Transverse colon (tissue), 4 donors: ENCODE data around the gene TGFBR3L. TPM values are rescaled to one million over a fixed set of nuclear protein-coding genes. Genes with fewer than 3 reads are reported as not detected.

ENCODE experiments used
- DNase-seq: peaks from one replicate; pipeline ENCODE4 v3.0.0-alpha.2; 2019
- H3K27ac ChIP-seq, 4 donors: fragments of 200-600 bp; sonication (generic); 2 replicates each; pipeline ENCODE4 v1.5.1; 2016 to 2018; ENCODE audit warnings: inconsistent platforms in 4 of 4
- H3K27me3 ChIP-seq: fragments of 200-600 bp; sonication (generic); 2 replicates; pipeline ENCODE4 v1.5.1; 2017; ENCODE audit warnings: inconsistent platforms
- H3K36me3 ChIP-seq, 4 donors: fragments of 200-600 bp; sonication (generic); 2 replicates each; pipeline ENCODE4 v1.5.1; 2017 to 2019; ENCODE audit warnings: inconsistent platforms in 4 of 4
- H3K4me1 ChIP-seq, 4 donors: fragments of 200-600 bp; sonication (generic); 2 replicates each; pipeline ENCODE4 v1.5.1; 2017 to 2020; ENCODE audit warnings: inconsistent platforms in 4 of 4
- H3K4me3 ChIP-seq, 4 donors: fragments of 200-600 bp; sonication (generic); 1 replicate in 1 of 4; 2 replicates in 3 of 4; pipeline versions ENCODE4 v1.5.1 to v1.6.1; 2017 to 2019; ENCODE audit warnings: inconsistent platforms in 4 of 4
- H3K9me3 ChIP-seq, 2 donors: fragments of 200-600 bp; sonication (generic); 2 replicates each; pipeline ENCODE4 v1.5.1; 2017 to 2019; ENCODE audit warnings: inconsistent platforms in 2 of 2
- EP300 ChIP-seq: sonication (generic); formaldehyde crosslinking; IDR thresholded peaks from one replicate; pipeline ENCODE4 v1.6.1; 2017; ENCODE audit warnings: antibody characterized with exemption, low read depth
- POLR2A ChIP-seq: fragments of 450-650 bp; IDR thresholded peaks from one replicate; pipeline ENCODE4 v1.6.1; 2016; ENCODE audit warnings: antibody characterized with exemption, mild to moderate bottlenecking, moderate library complexity
- POLR2AphosphoS5 ChIP-seq, 3 donors: sonication (generic); formaldehyde crosslinking; IDR thresholded peaks; one replicate each; pipeline ENCODE4 v1.6.1; 2016; ENCODE audit warnings: antibody characterized with exemption in 3 of 3
- WGBS, 2 donors: methylation state at CpG; one replicate each; pipeline ENCODE4 v1.1.5; 2018; ENCODE audit warnings: low coverage in 1 of 2; 5-methylcytosine and 5-hydroxymethylcytosine counted together
- in situ Hi-C, 4 donors: fragments of 200-750 bp; cut with MboI; loops; one replicate each; pipeline versions ENCODE4 v1.15.0 to v1.15.1; 2017; ENCODE audit warnings: low sequenced_read_pairs in 3 of 4, low pct_ligation_motif_present in 1 of 4, low pct_unique_long_range_greater_than_20kb in 1 of 4
- intact Hi-C: fragments of 100-400 bp; cut with DNase I; formaldehyde crosslinking; loops from one replicate; pipeline ENCODE4 v1.15.1; 2023; ENCODE audit warnings: low total_unique reads
- total RNA-seq, 4 donors: library from RNA; depleted of rRNA; stranded (reverse); fragments of >200 nt; gene quantifications; one replicate each; pipeline ENCODE4 v1.1.0, GENCODE V29; 2016
- TF ChIP-seq, protein P1 (sequence below), 5 experiments: fragments of 200-600 bp in 3 of 5; fragments of 450-650 bp in 2 of 5; sonication (generic) in 3 of 5; IDR thresholded peaks; 1 replicate in 2 of 5; 2 replicates in 3 of 5; pipeline ENCODE4 v1.5.1; 2016 to 2017; ENCODE audit warnings: antibody characterized with exemption in 5 of 5, inconsistent platforms in 3 of 5, mild to moderate bottlenecking in 2 of 5, moderate library complexity in 1 of 5

TGFBR3L gene
- total RNA-seq, 4 donors from 2014 or later: 1.4 TPM; not detected in 3

DNA sequence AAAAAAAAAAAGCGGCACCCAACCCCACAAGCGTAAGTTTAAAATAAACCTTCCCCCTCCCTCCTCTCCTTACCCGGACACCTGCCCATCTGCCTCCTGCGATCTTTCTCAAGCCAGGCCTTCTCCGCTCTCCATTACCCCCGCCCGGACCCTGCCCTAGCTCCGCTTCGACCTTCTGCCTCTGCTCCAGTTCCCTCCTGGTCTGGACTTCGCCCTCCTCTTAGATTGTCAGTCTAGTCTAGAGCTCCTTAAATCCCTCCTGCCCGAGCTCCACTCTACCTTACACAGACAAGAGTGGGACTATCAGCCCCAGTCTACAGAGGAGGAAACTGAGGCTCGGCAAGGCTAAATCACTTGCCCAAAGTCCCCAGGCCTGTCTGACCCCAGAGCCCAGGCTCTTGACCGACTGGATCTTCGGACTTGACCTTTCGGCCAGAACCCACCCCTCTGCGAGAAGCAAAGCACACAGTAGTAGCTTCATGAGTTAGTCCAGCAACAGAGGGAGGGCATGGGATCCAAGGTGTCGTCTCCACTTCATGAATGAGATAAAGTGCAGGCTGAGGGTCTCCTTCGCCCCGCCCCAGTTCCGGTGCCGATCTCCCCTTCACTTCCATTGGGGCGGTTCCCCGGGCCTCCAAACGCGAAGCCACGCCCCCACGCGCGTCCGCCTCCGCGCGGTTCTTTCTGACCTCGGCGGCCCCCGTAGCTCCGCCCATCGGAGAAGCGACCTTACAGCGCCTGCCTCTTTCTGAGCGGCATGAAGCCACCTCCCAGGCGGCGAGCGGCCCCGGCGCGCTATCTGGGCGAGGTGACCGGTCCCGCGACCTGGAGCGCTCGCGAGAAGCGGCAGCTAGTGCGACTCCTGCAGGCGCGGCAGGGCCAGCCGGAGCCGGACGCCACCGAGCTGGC is 5.2 kb downstream of the TGFBR3L start, which contains the start of gene SNAPC2:
Gene SNAPC2 (plus strand): TSS at position 729 of the 909 bp plus-strand sequence. CDS start 29 bp downstream, at position 758.
- DNase-seq: peak; percentile 98
- H3K27ac ChIP-seq: peak within 1 kb of the TSS; percentile 88 to 99 (median 94)
- in situ Hi-C loops (no loop called here), intact Hi-C loops (no loop called here)
- peaks cover 49% of the 10 kb centered on the region for H3K27me3 ChIP-seq
- TF ChIP-seq POLR2AphosphoS5 (IDR thresholded peaks at IDR 0.05): peak; percentile 71 to 84 (median 77)
- TF ChIP-seq, protein P1, sequence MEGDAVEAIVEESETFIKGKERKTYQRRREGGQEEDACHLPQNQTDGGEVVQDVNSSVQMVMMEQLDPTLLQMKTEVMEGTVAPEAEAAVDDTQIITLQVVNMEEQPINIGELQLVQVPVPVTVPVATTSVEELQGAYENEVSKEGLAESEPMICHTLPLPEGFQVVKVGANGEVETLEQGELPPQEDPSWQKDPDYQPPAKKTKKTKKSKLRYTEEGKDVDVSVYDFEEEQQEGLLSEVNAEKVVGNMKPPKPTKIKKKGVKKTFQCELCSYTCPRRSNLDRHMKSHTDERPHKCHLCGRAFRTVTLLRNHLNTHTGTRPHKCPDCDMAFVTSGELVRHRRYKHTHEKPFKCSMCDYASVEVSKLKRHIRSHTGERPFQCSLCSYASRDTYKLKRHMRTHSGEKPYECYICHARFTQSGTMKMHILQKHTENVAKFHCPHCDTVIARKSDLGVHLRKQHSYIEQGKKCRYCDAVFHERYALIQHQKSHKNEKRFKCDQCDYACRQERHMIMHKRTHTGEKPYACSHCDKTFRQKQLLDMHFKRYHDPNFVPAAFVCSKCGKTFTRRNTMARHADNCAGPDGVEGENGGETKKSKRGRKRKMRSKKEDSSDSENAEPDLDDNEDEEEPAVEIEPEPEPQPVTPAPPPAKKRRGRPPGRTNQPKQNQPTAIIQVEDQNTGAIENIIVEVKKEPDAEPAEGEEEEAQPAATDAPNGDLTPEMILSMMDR (IDR thresholded peaks at IDR 0.05): no peak
- TF ChIP-seq EP300: peak; percentile 30
- TF ChIP-seq POLR2A: peak; percentile 36
- no peaks in the 10 kb centered on the region for H3K9me3 ChIP-seq
- H3K36me3 ChIP-seq: peaks cover 0 to 10% (median 0%) of the 10 kb centered on the region in 4 donors
- peaks cover 29 to 63% (median 47%) of the 10 kb centered on the region in 4 donors for H3K4me1 ChIP-seq
- WGBS, 2 donors: 5 to 7% methylated on average over 4 to 60 of the region's 62 CpGs
- peak within 1 kb of the TSS; percentile 67 to 83 (median 71) for H3K4me3 ChIP-seq

DNA sequence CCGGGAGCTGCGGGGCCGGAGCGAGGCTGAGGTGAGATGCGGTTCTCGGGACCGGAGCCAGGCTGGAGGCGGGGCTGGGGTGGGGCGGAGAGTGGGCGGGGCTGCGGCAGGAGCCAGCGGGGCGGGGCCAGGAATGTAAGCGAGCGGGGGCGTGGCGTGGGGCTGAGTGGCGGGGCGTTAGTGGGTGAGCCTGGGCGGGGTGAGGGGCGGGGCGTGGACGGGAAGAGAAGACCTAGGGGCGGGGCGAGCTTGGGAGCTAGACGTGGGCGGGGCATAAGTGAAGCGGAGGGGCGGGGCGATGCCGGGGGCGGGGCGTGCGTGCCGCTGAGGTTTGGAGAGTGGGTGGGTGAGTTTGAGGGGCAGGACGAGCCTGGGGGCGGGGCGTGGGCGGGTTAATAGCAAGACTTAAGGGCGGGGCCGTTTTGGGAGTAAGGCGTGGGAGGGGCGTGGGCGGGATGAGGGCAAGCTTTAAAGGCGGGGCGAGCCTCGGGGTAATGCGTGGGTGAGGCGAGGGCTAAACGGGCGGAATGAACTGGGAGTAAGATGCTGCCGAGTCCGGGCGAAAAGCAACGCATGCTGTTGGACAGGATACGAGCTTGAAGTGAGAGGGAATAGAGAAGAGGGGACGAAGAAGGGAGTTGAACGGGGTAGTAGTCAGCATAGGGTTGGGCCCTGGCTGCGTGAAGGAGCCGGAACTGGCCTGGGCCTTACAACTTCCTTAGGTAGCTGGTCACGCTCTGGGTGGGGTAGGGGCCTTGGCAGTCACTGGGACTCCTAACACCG is 6.1 kb downstream of the TGFBR3L start:
- in situ Hi-C loops: no loop called here
- intact Hi-C loops: no loop called here
- Histone ChIP-seq H3K9me3 (no peaks in the 10 kb centered on the region), H3K4me3 (peak overlapping the region; percentile 67 to 83 (median 71)), H3K4me1 (peaks cover 31 to 67% (median 55%) of the 10 kb centered on the region in 4 donors), H3K27me3 (peaks cover 40% of the 10 kb centered on the region), H3K27ac (peak overlapping the region; percentile 88 to 99 (median 94)), H3K36me3 (peaks cover 0 to 10% (median 0%) of the 10 kb centered on the region in 4 donors)
- no peak for TF ChIP-seq EP300
- TF ChIP-seq POLR2A: peak; percentile 70
- TF ChIP-seq, protein P1 (IDR thresholded peaks at IDR 0.05): peak in 1 of 5 experiments; percentile 9
- peak; percentile 38 to 73 (median 71) for TF ChIP-seq POLR2AphosphoS5 (IDR thresholded peaks at IDR 0.05)
- 0% methylated on average over 20 to 51 of the region's 62 CpGs for WGBS, 2 donors
- peak; percentile 100 for DNase-seq

DNA sequence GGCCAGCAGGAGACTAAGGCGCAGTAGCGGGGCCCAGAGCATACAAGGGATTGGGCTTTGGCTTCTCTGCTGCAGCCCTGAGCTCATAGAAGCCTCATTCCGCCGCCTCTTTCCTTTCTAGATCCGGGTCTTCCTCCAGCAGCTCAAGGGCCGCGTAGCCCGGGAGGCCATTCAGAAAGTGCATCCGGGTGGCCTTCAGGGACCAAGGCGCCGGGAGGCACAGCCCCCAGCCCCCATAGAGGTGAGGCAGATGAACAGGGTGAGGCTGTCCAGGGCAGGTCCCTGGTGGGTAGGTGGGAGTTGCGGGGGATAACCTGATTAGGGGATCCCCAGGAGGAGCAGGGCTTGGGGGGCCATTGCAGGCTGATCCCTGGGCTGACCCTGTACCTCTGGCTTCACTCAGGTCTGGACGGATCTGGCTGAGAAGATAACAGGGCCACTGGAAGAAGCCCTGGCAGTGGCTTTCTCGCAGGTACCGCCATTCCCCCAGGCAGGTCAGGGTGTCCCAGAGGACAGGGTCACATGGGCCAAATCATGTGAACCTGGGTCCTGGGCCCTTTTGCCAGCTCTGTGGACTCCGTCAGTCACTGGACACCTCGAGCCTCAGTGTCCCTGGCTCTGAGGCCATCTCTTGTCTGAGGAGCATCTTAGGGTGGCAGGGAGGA is 6.8 kb downstream of the TGFBR3L start:
- in situ Hi-C loops (no loop called here), intact Hi-C loops (no loop called here)
- no peak for DNase-seq
- Histone ChIP-seq H3K27me3 (peaks cover 33% of the 10 kb centered on the region), H3K4me1 (peaks cover 27 to 64% (median 52%) of the 10 kb centered on the region in 4 donors), H3K36me3 (peaks cover 0 to 10% (median 0%) of the 10 kb centered on the region in 4 donors), H3K9me3 (no peaks in the 10 kb centered on the region), H3K27ac (peak overlapping the region; percentile 88 to 97 (median 91)), H3K4me3 (peak overlapping the region; percentile 29 to 73 (median 45))
- 40% methylated on average over 16 of the region's 17 CpGs; no CpG with 5 or more reads in 1 of the 2 donors for WGBS, 2 donors
- TF ChIP-seq EP300 (no peak), POLR2A (peak; percentile 5)

DNA sequence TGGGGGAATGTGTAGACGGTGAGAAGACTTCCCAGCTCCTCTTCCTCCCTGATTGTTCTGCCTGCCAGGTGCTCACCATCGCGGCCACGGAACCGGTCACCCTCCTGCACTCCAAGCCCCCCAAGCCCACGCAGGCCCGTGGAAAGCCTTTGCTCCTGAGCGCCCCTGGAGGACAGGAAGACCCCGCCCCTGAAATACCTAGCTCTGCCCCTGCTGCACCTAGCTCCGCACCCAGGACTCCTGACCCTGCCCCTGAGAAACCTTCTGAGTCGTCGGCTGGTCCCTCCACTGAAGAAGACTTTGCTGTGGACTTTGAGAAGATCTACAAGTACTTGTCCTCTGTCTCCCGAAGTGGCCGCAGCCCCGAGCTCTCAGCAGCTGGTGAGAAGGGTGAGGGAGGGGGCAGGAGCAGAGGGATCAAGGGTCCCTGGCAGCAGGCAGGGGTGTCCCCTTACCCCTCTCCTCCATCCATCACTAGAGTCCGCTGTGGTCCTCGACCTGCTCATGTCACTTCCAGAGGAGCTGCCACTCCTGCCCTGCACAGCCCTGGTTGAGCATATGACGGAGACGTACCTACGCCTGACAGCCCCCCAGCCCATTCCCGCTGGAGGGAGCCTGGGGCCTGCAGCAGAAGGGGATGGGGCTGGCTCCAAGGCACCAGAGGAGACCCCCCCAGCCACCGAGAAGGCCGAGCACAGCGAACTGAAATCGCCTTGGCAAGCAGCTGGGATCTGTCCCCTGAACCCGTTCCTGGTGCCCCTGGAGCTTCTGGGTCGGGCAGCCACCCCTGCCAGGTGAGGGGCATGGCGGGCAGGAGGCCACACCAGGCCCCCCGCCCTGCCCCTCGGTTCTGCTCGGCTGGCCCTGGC is 7.6 kb downstream of the TGFBR3L start:
- in situ Hi-C loops: no loop called here
- intact Hi-C loops: no loop called here
- Histone ChIP-seq H3K27ac (peak overlapping the region; percentile 88 to 97 (median 91)), H3K4me1 (peaks cover 33 to 64% (median 52%) of the 10 kb centered on the region in 4 donors), H3K4me3 (no peak overlapping the region), H3K27me3 (peaks cover 25% of the 10 kb centered on the region), H3K9me3 (no peaks in the 10 kb centered on the region), H3K36me3 (peaks cover 0 to 10% (median 0%) of the 10 kb centered on the region in 4 donors)
- no peak for DNase-seq
- WGBS, 2 donors: 94% methylated on average over 30 of the region's 31 CpGs; no CpG with 5 or more reads in 1 of the 2 donors
- TF ChIP-seq POLR2AphosphoS5 (IDR thresholded peaks at IDR 0.05): no peak
- no peak for TF ChIP-seq EP300
- no peak for TF ChIP-seq POLR2A
- TF ChIP-seq, protein P1 (IDR thresholded peaks at IDR 0.05): no peak
